Activated naive CD8-positive, alpha-beta T cell treated with anti-CD3 and anti-CD28 coated beads, Interleukin-2, amount 10 ng/mL, durations not matched to agents 7 days and 5 days (primary cell): Measurements from ENCODE around the gene SERP2. TPM values are rescaled to one million over a fixed set of nuclear protein-coding genes. Genes with fewer than 3 reads are reported as not detected.

Experiments
- ATAC-seq: fragments of 150-1000 bp; cut with Tn5 transposase; one replicate; pipeline ENCODE4 v1.10.0; 2021; ENCODE audit warnings: low read depth, moderate library complexity
- POLR2A ChIA-PET: fragments of 350-600 bp; sonication (Branson Sonifier 250); formaldehyde crosslinking; loops from one replicate; lab custom pipeline; 2021; ENCODE audit warnings: antibody characterized with exemption; lab: Charles Lee
- DNase-seq: peaks from one replicate; pipeline ENCODE4 v3.0.0; 2021
- H3K27ac Mint-ChIP-seq: one replicate; pipeline ENCODE4 v1.8.0; 2022; ENCODE audit warnings: mild to moderate bottlenecking, mixed read lengths
- H3K27me3 Mint-ChIP-seq: one replicate; pipeline ENCODE4 v1.8.0; 2022; ENCODE audit warnings: mild to moderate bottlenecking, moderate library complexity, mixed read lengths
- H3K36me3 Mint-ChIP-seq: one replicate; pipeline ENCODE4 v1.8.0; 2021; ENCODE audit warnings: mild to moderate bottlenecking, mixed read lengths
- H3K4me1 Mint-ChIP-seq: one replicate; pipeline ENCODE4 v1.8.0; 2021; ENCODE audit warnings: mixed read lengths
- H3K4me3 Mint-ChIP-seq: one replicate; pipeline ENCODE4 v1.8.0; 2022; ENCODE audit warnings: mild to moderate bottlenecking, moderate library complexity, mixed read lengths
- H3K9me3 Mint-ChIP-seq: one replicate; pipeline ENCODE4 v1.8.0; 2021; ENCODE audit warnings: mixed read lengths
- total RNA-seq, 2 experiments: library from RNA; stranded (reverse); gene quantifications; one replicate each; pipeline ENCODE4 v1.2.3, GENCODE V29; 2021

The SERP2 gene
- total RNA-seq, 2 experiments from 2014 or later, result 0.54 TPM; not detected in 1

- Mint-ChIP-seq H3K4me3 (no peak overlapping the region), H3K36me3 (no peaks in the 10 kb centered on the region), H3K27ac (no peak overlapping the region), H3K4me1 (peaks cover 2% of the 10 kb centered on the region), H3K9me3 (no peaks in the 10 kb centered on the region), H3K27me3 (no peaks in the 10 kb centered on the region)
- POLR2A ChIA-PET, result no interaction called here
- DNase-seq, result no peak
- no peak for ATAC-seq
These were observed 12.2 kb downstream of the SERP2 start for GRCh38 chr13:44385847-44386246.

DNA sequence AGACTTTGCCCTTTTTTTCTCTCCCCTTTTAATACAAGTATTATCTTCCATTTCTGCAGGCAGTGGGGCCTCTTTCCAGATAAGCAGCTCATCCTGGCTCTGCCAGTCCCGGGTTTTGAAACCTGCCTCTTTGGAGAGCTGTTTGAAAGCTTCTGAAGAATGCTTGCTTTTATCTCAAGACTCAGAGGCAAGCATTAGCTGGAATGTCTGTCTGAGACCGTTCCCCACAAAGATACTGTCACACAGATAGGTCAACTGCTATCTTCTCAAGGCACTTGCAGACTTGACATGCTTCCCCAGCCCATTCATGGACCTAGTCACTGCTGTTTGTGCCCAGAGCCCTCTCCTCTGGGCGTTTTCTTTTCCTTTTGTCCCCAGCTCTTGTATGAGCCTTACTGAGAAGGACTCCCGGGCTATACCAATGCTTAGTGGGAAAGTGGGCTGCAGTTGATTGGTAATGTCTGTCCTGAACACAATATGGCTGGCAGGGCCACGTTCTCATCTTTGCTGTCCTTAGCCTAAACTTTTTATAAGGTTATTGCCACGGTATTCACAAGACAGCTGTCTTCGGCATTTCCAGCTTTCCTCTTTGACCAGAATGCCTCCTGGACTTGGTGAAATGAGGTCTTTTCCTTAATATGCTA, 13.4 kb downstream of the SERP2 start:
- POLR2A ChIA-PET, result no interaction called here
- no peak for ATAC-seq
- Mint-ChIP-seq H3K27ac (no peak overlapping the region), H3K4me3 (no peak overlapping the region), H3K27me3 (no peaks in the 10 kb centered on the region), H3K4me1 (peaks cover 2% of the 10 kb centered on the region), H3K9me3 (no peaks in the 10 kb centered on the region), H3K36me3 (no peaks in the 10 kb centered on the region)
- DNase-seq, result no peak

GRCh38 chr13:44388427-44389059, 14.9 kb downstream of the SERP2 start:
- no peak for ATAC-seq
- POLR2A ChIA-PET, result no interaction called here
- H3K27me3 Mint-ChIP-seq, result peaks cover 3% of the 10 kb centered on the region

GRCh38 chr13:44389060-44389666, 15.5 kb downstream of the SERP2 start:
- no peak overlapping the region for H3K27ac Mint-ChIP-seq
- ATAC-seq, result no peak
- no peaks in the 10 kb centered on the region for H3K36me3 Mint-ChIP-seq
- peaks cover 2% of the 10 kb centered on the region for H3K4me1 Mint-ChIP-seq
- H3K27me3 Mint-ChIP-seq, result peaks cover 3% of the 10 kb centered on the region
- no peaks in the 10 kb centered on the region for H3K9me3 Mint-ChIP-seq
- H3K4me3 Mint-ChIP-seq, result no peak overlapping the region
- POLR2A ChIA-PET, result no interaction called here
- no peak for DNase-seq

More at GRCh38 chr13:44388427-44389059, 14.9 kb downstream of the SERP2 start:
- H3K4me1 Mint-ChIP-seq, result peaks cover 2% of the 10 kb centered on the region
- no peak overlapping the region for H3K4me3 Mint-ChIP-seq
- no peaks in the 10 kb centered on the region for H3K9me3 Mint-ChIP-seq
- no peak overlapping the region for H3K27ac Mint-ChIP-seq
- no peak for DNase-seq
- no peaks in the 10 kb centered on the region for H3K36me3 Mint-ChIP-seq

DNA sequence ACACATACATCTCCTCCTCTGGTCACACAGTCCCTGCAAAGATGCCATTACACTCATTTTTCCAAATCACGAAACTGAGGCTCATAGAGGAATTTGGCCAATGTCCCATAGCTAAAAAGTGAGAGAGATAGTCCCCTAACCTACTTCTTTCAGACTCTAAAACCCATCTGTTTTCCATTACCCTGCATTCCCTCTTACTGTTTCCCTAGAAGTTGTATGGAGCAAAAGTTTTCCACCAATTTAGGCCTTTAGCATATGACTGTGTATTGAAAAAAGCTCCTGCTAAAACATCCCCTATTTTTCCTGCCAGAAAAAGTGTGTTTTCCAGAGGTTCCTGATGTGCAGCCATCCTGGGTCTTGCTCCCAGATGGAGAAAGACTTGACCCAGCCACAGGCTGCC, 16.3 kb downstream of the SERP2 start:
- peaks cover 3% of the 10 kb centered on the region for H3K27me3 Mint-ChIP-seq
- H3K9me3 Mint-ChIP-seq, result no peaks in the 10 kb centered on the region
- no peak overlapping the region for H3K27ac Mint-ChIP-seq
- ATAC-seq (no peak), DNase-seq (no peak)
- POLR2A ChIA-PET, result no interaction called here
- H3K4me3 Mint-ChIP-seq, result no peak overlapping the region
- H3K4me1 Mint-ChIP-seq, result peaks cover 2% of the 10 kb centered on the region
- H3K36me3 Mint-ChIP-seq, result no peaks in the 10 kb centered on the region

DNA sequence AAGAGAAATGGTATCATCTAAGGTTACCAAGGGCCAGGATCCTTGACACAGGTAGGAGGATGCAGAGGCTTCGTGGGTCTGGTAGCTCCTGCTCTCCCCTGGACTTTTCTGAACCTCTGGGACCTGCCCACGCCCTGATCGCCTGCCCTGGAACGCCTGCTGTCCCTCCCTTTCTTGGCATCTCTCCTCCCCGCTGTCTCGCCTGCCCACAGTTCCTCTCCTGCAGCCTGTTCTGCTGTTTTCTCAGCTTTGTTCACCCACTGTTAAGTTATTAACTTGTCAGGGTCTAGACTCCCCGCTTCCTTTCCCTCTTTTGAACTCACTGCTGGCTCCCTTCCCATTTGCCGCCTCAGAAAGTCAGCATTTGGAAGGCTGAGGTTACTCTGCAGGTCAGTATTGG, 19.8 kb downstream of the SERP2 start:
- POLR2A ChIA-PET, result interaction anchor here (0.5 kb wide), 1 partner anchor 49 kb away, joined by 5 read pairs; no protein-coding TSS in a partner anchor
- H3K36me3 Mint-ChIP-seq, result no peaks in the 10 kb centered on the region
- peaks cover 3% of the 10 kb centered on the region for H3K27me3 Mint-ChIP-seq
- H3K4me3 Mint-ChIP-seq, result no peak overlapping the region
- ATAC-seq, result no peak
- no peak for DNase-seq
- H3K4me1 Mint-ChIP-seq, result peaks cover 2% of the 10 kb centered on the region
- H3K9me3 Mint-ChIP-seq, result no peaks in the 10 kb centered on the region
- no peak overlapping the region for H3K27ac Mint-ChIP-seq

DNA sequence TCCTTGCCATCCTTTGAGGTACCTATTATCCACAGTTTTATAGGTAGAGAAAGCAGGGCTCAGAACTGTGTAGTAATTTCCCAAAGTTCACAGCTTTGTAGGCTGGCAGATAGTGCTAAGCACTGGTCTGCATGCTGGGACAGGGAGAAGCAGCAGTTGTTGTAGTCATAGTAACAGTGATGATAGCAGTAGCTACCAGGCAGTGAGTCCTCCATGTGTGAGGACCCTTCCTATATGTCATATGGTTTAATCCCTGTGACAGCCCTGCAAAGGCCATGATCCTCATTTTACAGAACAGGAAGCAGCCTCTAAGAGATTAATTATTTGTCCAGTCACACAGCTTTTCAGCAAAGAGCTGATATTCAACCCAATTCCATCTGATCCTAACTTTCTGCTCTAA, 21.0 kb downstream of the SERP2 start:
- H3K27ac Mint-ChIP-seq, result no peak overlapping the region
- POLR2A ChIA-PET, result no interaction called here
- ATAC-seq (no peak), DNase-seq (no peak)
- H3K9me3 Mint-ChIP-seq, result no peaks in the 10 kb centered on the region
- no peak overlapping the region for H3K4me3 Mint-ChIP-seq
- no peaks in the 10 kb centered on the region for H3K36me3 Mint-ChIP-seq
- H3K27me3 Mint-ChIP-seq, result peaks cover 3% of the 10 kb centered on the region
- no peaks in the 10 kb centered on the region for H3K4me1 Mint-ChIP-seq

GRCh38 chr13:44395976-44396694, 22.5 kb downstream of the SERP2 start:
- H3K9me3 Mint-ChIP-seq, result no peaks in the 10 kb centered on the region
- peaks cover 3% of the 10 kb centered on the region for H3K27me3 Mint-ChIP-seq
- H3K4me3 Mint-ChIP-seq, result no peak overlapping the region
- no peaks in the 10 kb centered on the region for H3K4me1 Mint-ChIP-seq
- ATAC-seq, result no peak
- POLR2A ChIA-PET, result interaction anchor here (0.6 to 0.7 kb wide), 2 partner anchors 18 to 45 kb away, joined by 3 read pairs; no protein-coding TSS in a partner anchor
- no peak for DNase-seq
- no peaks in the 10 kb centered on the region for H3K36me3 Mint-ChIP-seq
- H3K27ac Mint-ChIP-seq, result no peak overlapping the region

DNA sequence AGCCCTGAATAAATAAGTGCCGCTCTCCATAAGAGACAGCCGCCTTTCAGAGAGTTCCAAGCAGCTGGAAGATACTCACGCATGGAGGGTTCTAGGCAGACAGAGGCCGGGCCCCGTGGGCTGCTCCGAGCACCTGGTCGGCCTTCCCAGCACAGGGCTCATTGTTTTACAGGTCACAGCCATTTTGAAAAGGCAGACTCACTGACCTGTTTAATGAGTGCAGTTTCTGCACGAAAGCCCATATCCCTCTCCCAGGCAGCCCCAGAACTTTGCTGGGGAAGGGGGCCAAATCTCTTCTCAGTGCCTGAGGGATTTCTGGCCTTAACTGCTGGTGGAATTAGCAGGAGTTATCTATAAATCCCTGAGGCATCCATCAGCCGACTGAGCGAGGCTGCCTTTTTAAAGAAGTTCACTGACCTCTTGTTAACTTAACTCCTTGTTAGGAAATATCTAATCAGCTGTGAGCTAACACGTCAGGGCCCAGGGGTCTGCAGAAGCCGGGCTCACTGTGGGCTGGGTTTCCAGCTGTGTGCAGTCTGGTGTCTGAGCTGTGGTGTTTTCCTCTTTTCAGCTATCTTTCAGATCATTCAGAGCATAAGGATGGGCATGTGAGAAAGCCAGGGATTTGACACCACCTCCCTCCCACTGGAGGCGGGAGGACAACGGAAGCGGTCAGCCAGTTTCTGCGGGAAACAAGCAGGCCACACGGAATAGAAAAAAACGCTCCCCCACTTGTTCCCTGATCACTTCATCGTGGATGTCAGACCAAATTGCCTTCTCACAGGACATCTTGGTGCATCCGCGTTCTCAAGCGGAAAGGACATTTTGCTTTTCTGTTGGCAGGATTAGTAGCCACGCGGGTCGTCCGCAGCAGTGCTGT, 23.3 kb downstream of the SERP2 start:
- POLR2A ChIA-PET, result no interaction called here
- Mint-ChIP-seq H3K4me1 (no peaks in the 10 kb centered on the region), H3K27ac (no peak overlapping the region), H3K27me3 (peaks cover 3% of the 10 kb centered on the region), H3K4me3 (no peak overlapping the region), H3K9me3 (no peaks in the 10 kb centered on the region), H3K36me3 (no peaks in the 10 kb centered on the region)
- DNase-seq (no peak), ATAC-seq (no peak)

GRCh38 chr13:44397766-44398223, 24.2 kb downstream of the SERP2 start:
- POLR2A ChIA-PET, result no interaction called here

DNA sequence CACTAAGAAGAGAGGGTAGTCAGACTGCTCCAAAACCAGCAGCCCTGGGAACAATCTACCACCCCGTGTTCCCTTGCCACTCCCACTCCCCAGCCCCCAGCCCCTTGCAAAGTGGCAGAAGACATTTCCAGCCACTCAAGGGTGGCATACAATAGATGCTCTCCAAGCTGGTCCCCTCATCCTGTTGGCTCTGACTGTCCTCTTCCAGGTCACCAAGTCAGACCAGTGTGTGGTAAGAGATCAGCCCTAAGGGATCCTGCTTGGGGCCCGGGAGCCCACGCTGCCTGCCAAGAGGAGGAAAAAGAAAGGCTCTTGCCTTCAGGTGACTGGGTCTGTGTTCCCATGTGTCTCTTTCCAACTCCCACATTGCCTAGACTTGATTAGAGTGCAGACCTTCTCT, 25.0 kb downstream of the SERP2 start:
- POLR2A ChIA-PET, result no interaction called here
- Mint-ChIP-seq H3K4me1 (no peaks in the 10 kb centered on the region), H3K9me3 (no peaks in the 10 kb centered on the region), H3K27me3 (no peaks in the 10 kb centered on the region), H3K4me3 (no peak overlapping the region), H3K36me3 (no peaks in the 10 kb centered on the region), H3K27ac (no peak overlapping the region)
- no peak for ATAC-seq
- no peak for DNase-seq

More at GRCh38 chr13:44397766-44398223, 24.2 kb downstream of the SERP2 start:
- Mint-ChIP-seq H3K27me3 (no peaks in the 10 kb centered on the region), H3K27ac (no peak overlapping the region), H3K36me3 (no peaks in the 10 kb centered on the region), H3K4me1 (no peaks in the 10 kb centered on the region), H3K9me3 (no peaks in the 10 kb centered on the region), H3K4me3 (no peak overlapping the region)
- DNase-seq (no peak), ATAC-seq (no peak)

- Mint-ChIP-seq H3K4me3 (no peak overlapping the region), H3K27ac (no peak overlapping the region), H3K27me3 (no peaks in the 10 kb centered on the region), H3K4me1 (no peaks in the 10 kb centered on the region), H3K36me3 (no peaks in the 10 kb centered on the region), H3K9me3 (no peaks in the 10 kb centered on the region)
- POLR2A ChIA-PET, result no interaction called here
- no peak for ATAC-seq
- DNase-seq, result no peak
These were observed 25.4 kb downstream of the SERP2 start for GRCh38 chr13:44399074-44399473.

GRCh38 chr13:44400736-44401135, 27.1 kb downstream of the SERP2 start:
- Mint-ChIP-seq H3K4me3 (no peak overlapping the region), H3K9me3 (no peaks in the 10 kb centered on the region), H3K27me3 (peaks cover 4% of the 10 kb centered on the region), H3K27ac (no peak overlapping the region), H3K36me3 (no peaks in the 10 kb centered on the region), H3K4me1 (no peaks in the 10 kb centered on the region)
- POLR2A ChIA-PET, result no interaction called here
- no peak for ATAC-seq
- no peak for DNase-seq
